Ascending aorta (tissue), 2 donors: ENCODE data around the gene PLA2G4A. TPM values are rescaled to one million over a fixed set of nuclear protein-coding genes. Genes with fewer than 3 reads are reported as not detected.

Experiments
- DNase-seq, 2 donors: peaks; one replicate each; pipeline ENCODE4 v3.0.0-alpha.2; 2019; ENCODE audit warnings: low spot score in 2 of 2
- H3K27ac ChIP-seq, 2 donors: fragments of 200-600 bp; sonication (generic); one replicate each; pipeline ENCODE4 v1.5.1; 2016 to 2017; ENCODE audit warnings: mild to moderate bottlenecking in 1 of 2
- H3K27me3 ChIP-seq: fragments of 200-600 bp; sonication (generic); one replicate; pipeline ENCODE4 v1.5.1; 2017
- H3K36me3 ChIP-seq, 2 donors: fragments of 200-600 bp; sonication (generic); one replicate each; pipeline ENCODE4 v1.5.1; 2016
- H3K4me1 ChIP-seq, 2 donors: fragments of 200-600 bp; sonication (generic); one replicate each; pipeline ENCODE4 v1.5.1; 2016 to 2017; ENCODE audit warnings: mild to moderate bottlenecking in 1 of 2
- H3K4me3 ChIP-seq, 2 donors: fragments of 200-600 bp; sonication (generic); one replicate each; pipeline ENCODE4 v1.5.1; 2016 to 2017; ENCODE audit warnings: mild to moderate bottlenecking in 1 of 2
- H3K9me3 ChIP-seq, 2 donors: fragments of 200-600 bp; sonication (generic); one replicate each; pipeline ENCODE4 v1.5.1; 2016
- CTCF ChIP-seq, 3 experiments: fragments of 200-600 bp in 2 of 3; fragments of 450-650 bp in 1 of 3; sonication (generic) in 2 of 3; IDR thresholded peaks; one replicate each; pipeline ENCODE4 v1.5.1; 2016 to 2019; ENCODE audit warnings: antibody characterized with exemption in 3 of 3, mild to moderate bottlenecking in 1 of 3, moderate library complexity in 1 of 3
- intact Hi-C: fragments of 100-400 bp; cut with DNase I; formaldehyde crosslinking; loops from one replicate; pipeline ENCODE4 v1.15.1; 2023
- total RNA-seq: library from RNA; depleted of rRNA; stranded (reverse); fragments of >200 nt; gene quantifications from one replicate; pipeline ENCODE4 v1.1.0, GENCODE V29; 2016

PLA2G4A gene
- total RNA-seq, 1 donor from 2014 or later, result 0.75 TPM

DNA sequence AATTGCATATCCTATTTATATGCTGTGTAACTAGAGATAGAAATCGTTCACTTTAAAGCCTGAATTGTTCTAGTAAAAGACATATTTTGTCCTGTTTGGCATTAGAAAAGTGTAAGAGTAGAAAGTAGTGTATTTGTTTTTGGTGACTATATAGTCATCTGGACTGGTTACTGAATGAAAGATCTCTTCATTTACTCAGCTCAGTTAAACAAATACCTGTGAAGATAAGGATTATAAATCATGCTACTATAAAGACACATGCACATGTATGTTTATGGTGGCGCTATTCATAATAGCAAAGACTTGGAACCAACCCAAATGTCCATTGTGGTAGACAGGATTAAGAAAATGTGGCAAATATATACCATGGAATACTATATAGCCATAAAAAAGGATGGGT lies 125.1 kb downstream of the PLA2G4A start:
- TF ChIP-seq CTCF (IDR thresholded peaks at IDR 0.05), result no peak
- no peak for DNase-seq
- intact Hi-C loops, result no loop called here

GRCh38 chr1:186957314-186957713 lies 128.6 kb downstream of the PLA2G4A start:
- Histone ChIP-seq H3K27ac (no peak overlapping the region), H3K9me3 (no peaks in the 10 kb centered on the region), H3K4me3 (no peak overlapping the region), H3K36me3 (no peaks in the 10 kb centered on the region), H3K27me3 (no peaks in the 10 kb centered on the region), H3K4me1 (no peaks in the 10 kb centered on the region)
- intact Hi-C loops, result no loop called here
- DNase-seq, result no peak
- TF ChIP-seq CTCF (IDR thresholded peaks at IDR 0.05), result no peak

More for the DNA sequence above, 125.1 kb downstream of the PLA2G4A start:
- no peak overlapping the region for H3K4me3 ChIP-seq
- no peak overlapping the region for H3K27ac ChIP-seq
- no peaks in the 10 kb centered on the region for H3K9me3 ChIP-seq
- H3K4me1 ChIP-seq, result no peaks in the 10 kb centered on the region
- H3K27me3 ChIP-seq, result no peaks in the 10 kb centered on the region
- H3K36me3 ChIP-seq, result no peaks in the 10 kb centered on the region

GRCh38 chr1:186958520-186958919 lies 129.8 kb downstream of the PLA2G4A start:
- intact Hi-C loops, result no loop called here
- Histone ChIP-seq H3K27ac (no peak overlapping the region), H3K36me3 (no peaks in the 10 kb centered on the region), H3K9me3 (no peaks in the 10 kb centered on the region), H3K4me3 (no peak overlapping the region), H3K4me1 (no peaks in the 10 kb centered on the region), H3K27me3 (no peaks in the 10 kb centered on the region)
- no peak for DNase-seq
- no peak for TF ChIP-seq CTCF (IDR thresholded peaks at IDR 0.05)

GRCh38 chr1:186960861-186961260 lies 132.1 kb downstream of the PLA2G4A start:
- H3K4me3 ChIP-seq, result no peak overlapping the region
- intact Hi-C loops, result no loop called here
- H3K27ac ChIP-seq, result no peak overlapping the region
- DNase-seq, result no peak
- H3K27me3 ChIP-seq, result no peaks in the 10 kb centered on the region
- no peak for TF ChIP-seq CTCF (IDR thresholded peaks at IDR 0.05)
- no peaks in the 10 kb centered on the region for H3K4me1 ChIP-seq
- no peaks in the 10 kb centered on the region for H3K9me3 ChIP-seq
- no peaks in the 10 kb centered on the region for H3K36me3 ChIP-seq

DNA sequence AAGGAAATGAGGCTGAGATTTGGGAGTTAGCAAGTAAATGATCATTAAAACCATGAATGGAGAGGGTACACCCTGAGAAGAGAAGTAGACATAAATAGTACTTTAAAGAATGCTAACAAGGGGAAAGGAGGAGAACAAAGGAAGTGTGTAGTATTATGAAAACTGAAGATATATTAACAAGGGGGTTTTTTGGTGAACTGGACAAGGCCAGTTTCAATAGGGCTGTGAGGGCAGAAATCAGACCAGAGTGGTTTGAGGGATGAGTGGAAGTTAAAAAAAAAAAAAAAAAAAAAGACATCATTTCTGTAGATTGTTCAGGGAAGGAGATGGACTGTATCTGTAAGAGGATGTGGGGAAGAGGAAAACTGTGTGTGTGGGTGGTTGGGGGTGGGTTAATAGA lies 137.1 kb downstream of the PLA2G4A start:
- no peaks in the 10 kb centered on the region for H3K36me3 ChIP-seq
- no peak overlapping the region for H3K4me3 ChIP-seq
- H3K27me3 ChIP-seq, result no peaks in the 10 kb centered on the region
- intact Hi-C loops, result no loop called here
- no peak for TF ChIP-seq CTCF (IDR thresholded peaks at IDR 0.05)
- DNase-seq, result no peak
- no peaks in the 10 kb centered on the region for H3K4me1 ChIP-seq
- H3K27ac ChIP-seq, result no peak overlapping the region
- no peaks in the 10 kb centered on the region for H3K9me3 ChIP-seq

DNA sequence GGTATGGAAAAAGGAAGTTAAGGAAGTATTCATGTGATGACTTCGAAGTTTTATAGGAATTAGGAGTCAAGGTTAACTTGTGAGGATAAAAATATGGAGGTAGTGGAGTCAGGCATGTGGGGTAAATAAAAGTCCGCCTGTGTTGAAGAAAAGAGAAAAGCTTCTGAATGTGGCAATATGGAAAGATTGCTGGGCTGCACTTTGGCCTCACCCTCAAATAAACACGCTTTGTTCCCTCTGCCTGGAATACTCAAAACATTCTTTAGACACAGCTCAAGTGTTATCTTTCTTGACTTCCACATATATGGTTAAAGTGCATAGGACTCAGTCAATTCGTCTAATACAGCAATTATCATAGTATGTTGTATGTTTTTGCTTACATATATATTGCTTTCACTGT lies 137.7 kb downstream of the PLA2G4A start:
- Histone ChIP-seq H3K9me3 (no peaks in the 10 kb centered on the region), H3K36me3 (no peaks in the 10 kb centered on the region), H3K27me3 (no peaks in the 10 kb centered on the region), H3K4me1 (no peaks in the 10 kb centered on the region), H3K27ac (no peak overlapping the region), H3K4me3 (no peak overlapping the region)
- intact Hi-C loops, result no loop called here
- no peak for DNase-seq
- TF ChIP-seq CTCF (IDR thresholded peaks at IDR 0.05), result no peak
